Fibroblast of lung (primary cell): ENCODE measurements around the gene KRT33A. TPM values are rescaled to one million over a fixed set of nuclear protein-coding genes. Genes with fewer than 3 reads are reported as not detected.

ENCODE experiments used
- DNase-seq, 2 donors: peaks; one replicate each; pipeline versions ENCODE4 v3.0.0 to v3.0.0-alpha.2; 2010; ENCODE audit warnings: low read depth in 2 of 2
- H2AFZ ChIP-seq: 2 replicates; pipeline ENCODE4 v1.5.1; 2012; ENCODE audit warnings: low read length, control low read depth, inconsistent platforms
- H3K27ac ChIP-seq: 2 replicates; pipeline ENCODE4 v1.5.1; 2011; ENCODE audit warnings: low read length, control low read depth; ENCODE audit not compliant: insufficient read depth
- H3K27me3 ChIP-seq: 2 replicates; pipeline ENCODE4 v1.5.1; 2011; ENCODE audit warnings: mild to moderate bottlenecking, low read length; ENCODE audit not compliant: control insufficient read depth, insufficient read depth
- H3K36me3 ChIP-seq: 2 replicates; pipeline ENCODE4 v1.5.1; 2011; ENCODE audit warnings: low read length; ENCODE audit not compliant: control insufficient read depth, insufficient read depth
- H3K4me1 ChIP-seq: 2 replicates; pipeline ENCODE4 v1.5.1; 2011; ENCODE audit warnings: low read length; ENCODE audit not compliant: control insufficient read depth, insufficient read depth; ENCODE audit errors: extremely low read depth
- H3K4me2 ChIP-seq: 2 replicates; pipeline ENCODE4 v1.5.1; 2011; ENCODE audit warnings: low read length, control low read depth; ENCODE audit not compliant: insufficient read depth; ENCODE audit errors: extremely low read depth
- H3K4me3 ChIP-seq, 4 experiments: fragments of 200-600 bp in 1 of 4; sonication (generic) in 1 of 4; replicated peaks in 1 of 4; 2 replicates each; pipeline ENCODE4 v1.5.1; 2011 to 2016; ENCODE audit warnings: low read length in 4 of 4, low read depth in 3 of 4, mild to moderate bottlenecking in 3 of 4, control low read depth in 2 of 4, inconsistent platforms in 1 of 4, mixed read lengths in 1 of 4; ENCODE audit not compliant: insufficient read depth in 1 of 4; ENCODE audit errors: control extremely low read depth in 1 of 4
- H3K79me2 ChIP-seq: 2 replicates; pipeline ENCODE4 v1.5.1; 2012; ENCODE audit warnings: mild to moderate bottlenecking, low read length, inconsistent platforms; ENCODE audit not compliant: control insufficient read depth, insufficient read depth
- H3K9ac ChIP-seq: 2 replicates; pipeline ENCODE4 v1.5.1; 2011; ENCODE audit warnings: mild to moderate bottlenecking, low read length, control low read depth; ENCODE audit not compliant: insufficient read depth
- H3K9me3 ChIP-seq: 2 replicates; pipeline ENCODE4 v1.5.1; 2012; ENCODE audit warnings: low read depth, low read length; ENCODE audit not compliant: control insufficient read depth, insufficient read depth
- H4K20me1 ChIP-seq: 2 replicates; pipeline ENCODE4 v1.5.1; 2011; ENCODE audit warnings: low read length; ENCODE audit not compliant: control insufficient read depth, insufficient read depth; ENCODE audit errors: extremely low read depth
- EZH2 ChIP-seq: IDR thresholded peaks from 2 replicates; pipeline ENCODE4 v1.5.1; 2012; ENCODE audit warnings: low read length, control low read depth, mild to moderate bottlenecking; ENCODE audit errors: missing control alignments
- polyA plus RNA-seq, 2 donors: library from polyadenylated mRNA; depleted of rRNA in 1 of 2; stranded (reverse) in 1 of 2; unstranded in 1 of 2; fragments of >200 nt; gene quantifications; 2 replicates each; pipeline ENCODE4 v1.2.1, GENCODE V29; 2011 to 2012; ENCODE audit warnings: missing spikeins in 1 of 2
- total RNA-seq: library from RNA; depleted of rRNA; stranded (reverse); fragments of >200 nt; gene quantifications from 2 replicates; pipeline ENCODE4 v1.2.1, GENCODE V29; 2014
- TF ChIP-seq, protein P1 (sequence below), 2 donors: IDR thresholded peaks in 1 of 2; conservative IDR thresholded peaks in 1 of 2; 1 replicate in 1 of 2; 2 replicates in 1 of 2; pipeline ENCODE4 v1.5.1; 2011 to 2012; ENCODE audit warnings: low read length in 2 of 2, control low read depth in 1 of 2, inconsistent platforms in 1 of 2, low read depth in 1 of 2, mild to moderate bottlenecking in 1 of 2

Gene KRT33A
- total and polyA plus RNA-seq, 2 donors (not counting 1 experiment from before 2014, with no cell fraction given) = not detected

DNA sequence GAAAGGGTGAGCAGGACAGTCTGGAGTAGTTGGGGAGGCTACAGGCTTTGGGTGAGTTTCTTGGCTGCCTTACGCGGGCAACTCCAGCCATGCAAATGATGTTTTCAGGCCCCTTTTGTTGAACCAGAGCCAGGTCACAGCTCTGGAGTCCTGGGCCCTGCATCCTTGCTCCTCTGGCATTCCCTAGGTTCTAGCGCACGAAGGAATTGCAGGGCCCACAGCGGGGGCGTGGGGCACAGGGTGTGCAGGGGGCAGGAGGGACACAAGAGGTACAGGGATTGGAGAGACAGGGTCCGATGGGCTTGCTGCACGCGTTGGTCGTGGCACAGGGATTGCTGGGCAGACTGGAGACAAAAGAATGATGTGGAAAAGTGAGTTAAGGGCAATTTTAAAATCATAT is 43.2 kb upstream of the KRT33A start:
- Histone ChIP-seq H3K9ac (no peak overlapping the region), H3K27me3 (peaks cover 2% of the 10 kb centered on the region), H3K36me3 (no peaks in the 10 kb centered on the region), H3K79me2 (no peaks in the 10 kb centered on the region), H3K4me2 (no peak overlapping the region), H4K20me1 (no peaks in the 10 kb centered on the region), H3K9me3 (no peaks in the 10 kb centered on the region), H2AFZ (no peak overlapping the region), H3K4me1 (no peaks in the 10 kb centered on the region), H3K4me3 (no peak overlapping the region), H3K27ac (no peak overlapping the region)
- DNase-seq = no peak
- TF ChIP-seq, protein P1, sequence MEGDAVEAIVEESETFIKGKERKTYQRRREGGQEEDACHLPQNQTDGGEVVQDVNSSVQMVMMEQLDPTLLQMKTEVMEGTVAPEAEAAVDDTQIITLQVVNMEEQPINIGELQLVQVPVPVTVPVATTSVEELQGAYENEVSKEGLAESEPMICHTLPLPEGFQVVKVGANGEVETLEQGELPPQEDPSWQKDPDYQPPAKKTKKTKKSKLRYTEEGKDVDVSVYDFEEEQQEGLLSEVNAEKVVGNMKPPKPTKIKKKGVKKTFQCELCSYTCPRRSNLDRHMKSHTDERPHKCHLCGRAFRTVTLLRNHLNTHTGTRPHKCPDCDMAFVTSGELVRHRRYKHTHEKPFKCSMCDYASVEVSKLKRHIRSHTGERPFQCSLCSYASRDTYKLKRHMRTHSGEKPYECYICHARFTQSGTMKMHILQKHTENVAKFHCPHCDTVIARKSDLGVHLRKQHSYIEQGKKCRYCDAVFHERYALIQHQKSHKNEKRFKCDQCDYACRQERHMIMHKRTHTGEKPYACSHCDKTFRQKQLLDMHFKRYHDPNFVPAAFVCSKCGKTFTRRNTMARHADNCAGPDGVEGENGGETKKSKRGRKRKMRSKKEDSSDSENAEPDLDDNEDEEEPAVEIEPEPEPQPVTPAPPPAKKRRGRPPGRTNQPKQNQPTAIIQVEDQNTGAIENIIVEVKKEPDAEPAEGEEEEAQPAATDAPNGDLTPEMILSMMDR (conservative IDR thresholded peaks at IDR 0.05 in 1 of 2, IDR thresholded peaks at IDR 0.05 in 1 of 2; ENCODE audit: low read depth in 1 of 2, low read length in 2 of 2) = no peak
- TF ChIP-seq EZH2 = no peak

DNA sequence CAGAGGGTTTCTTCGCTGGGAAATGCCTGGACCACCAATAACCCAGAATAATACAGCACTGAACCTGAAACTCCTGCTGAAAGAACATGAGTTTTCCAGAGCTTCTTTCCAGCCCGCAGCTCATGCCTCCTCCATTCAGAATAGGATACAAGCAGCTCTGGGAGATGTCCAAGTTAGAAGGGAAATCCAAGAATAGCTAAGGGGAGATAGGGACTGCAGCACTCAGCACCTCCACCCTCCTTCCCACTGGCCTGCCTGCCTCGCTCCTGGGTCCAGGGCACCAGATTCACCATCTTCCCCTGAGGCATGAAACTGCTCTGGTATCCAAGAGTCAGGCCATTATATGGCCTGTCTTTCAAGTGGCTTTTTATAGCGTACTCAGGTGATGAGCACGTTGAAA is 42.7 kb upstream of the KRT33A start:
- no peak overlapping the region for H3K4me3 ChIP-seq

DNA sequence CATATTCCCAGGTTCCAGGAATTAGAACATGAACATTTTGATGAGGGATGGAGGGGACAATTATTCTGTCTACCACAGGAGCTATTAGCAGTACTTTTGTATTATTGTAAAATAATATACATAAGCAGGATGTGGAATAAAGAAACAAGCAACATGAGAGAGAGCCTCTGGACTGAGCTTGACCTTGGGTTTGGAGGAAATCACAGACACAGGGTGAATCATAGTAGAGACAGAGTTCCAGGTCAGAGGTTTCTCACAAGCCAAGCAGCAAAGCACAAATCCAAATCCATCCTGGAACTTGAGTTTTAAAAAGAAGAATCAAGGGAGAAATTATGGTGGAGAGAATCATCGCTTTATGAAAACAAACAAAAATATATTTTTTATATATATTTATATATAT is 41.6 kb upstream of the KRT33A start:
- H3K4me3 ChIP-seq = no peak overlapping the region
- no peak overlapping the region for H3K4me2 ChIP-seq
- H3K27ac ChIP-seq = no peak overlapping the region
- no peaks in the 10 kb centered on the region for H3K4me1 ChIP-seq
- H3K9ac ChIP-seq = no peak overlapping the region
- H3K79me2 ChIP-seq = no peaks in the 10 kb centered on the region
- H3K36me3 ChIP-seq = no peaks in the 10 kb centered on the region
- no peaks in the 10 kb centered on the region for H3K9me3 ChIP-seq
- H4K20me1 ChIP-seq = no peaks in the 10 kb centered on the region
- H3K27me3 ChIP-seq = peaks cover 2% of the 10 kb centered on the region
- peak; percentile 31 to 55 for DNase-seq
- TF ChIP-seq, protein P1 (conservative IDR thresholded peaks at IDR 0.05 in 1 of 2, IDR thresholded peaks at IDR 0.05 in 1 of 2; ENCODE audit: low read depth in 1 of 2, low read length in 2 of 2) = no peak
- no peak for TF ChIP-seq EZH2
- H2AFZ ChIP-seq = no peak overlapping the region

More for the DNA sequence above, 42.7 kb upstream of the KRT33A start:
- Histone ChIP-seq H3K9ac (no peak overlapping the region), H3K4me1 (no peaks in the 10 kb centered on the region), H2AFZ (no peak overlapping the region), H3K27me3 (peaks cover 2% of the 10 kb centered on the region), H4K20me1 (no peaks in the 10 kb centered on the region), H3K36me3 (no peaks in the 10 kb centered on the region), H3K27ac (no peak overlapping the region), H3K4me2 (no peak overlapping the region), H3K79me2 (no peaks in the 10 kb centered on the region), H3K9me3 (no peaks in the 10 kb centered on the region)
- TF ChIP-seq EZH2 = no peak
- TF ChIP-seq, protein P1 (conservative IDR thresholded peaks at IDR 0.05 in 1 of 2, IDR thresholded peaks at IDR 0.05 in 1 of 2; ENCODE audit: low read depth in 1 of 2, low read length in 2 of 2) = no peak
- DNase-seq = peak in 1 of 2 donors; percentile 42
